Kidney (tissue), 14 donors: ENCODE data around the gene ITPR1. TPM values are rescaled to one million over a fixed set of nuclear protein-coding genes. Genes with fewer than 3 reads are reported as not detected.

Experiments used
- DNase-seq, 5 donors: peaks; one replicate each; pipeline ENCODE4 v3.0.0-alpha.2; 2013 to 2020
- FAIRE-seq: peaks from 2 replicates; lab custom pipeline; 2012; peaks lifted over from hg19 to GRCh38; lab: Jason Lieb, UNC
- H3K27ac ChIP-seq, 2 donors: one replicate each; pipeline ENCODE4 v1.7.0; 2013; ENCODE audit warnings: low read depth in 2 of 2, low read length in 2 of 2, inconsistent platforms in 1 of 2
- H3K27me3 ChIP-seq: one replicate; pipeline ENCODE4 v1.7.1; 2013; ENCODE audit warnings: low read length, inconsistent platforms; ENCODE audit not compliant: control insufficient read depth, insufficient read depth
- H3K36me3 ChIP-seq, 3 donors: one replicate each; pipeline versions ENCODE4 v1.7.0 to v1.7.1; 2013; ENCODE audit warnings: low read length in 3 of 3, control low read depth in 1 of 3, inconsistent platforms in 1 of 3; ENCODE audit not compliant: insufficient read depth in 3 of 3, control insufficient read depth in 2 of 3
- H3K4me1 ChIP-seq, 3 donors: one replicate each; pipeline versions ENCODE4 v1.7.0 to v1.7.1; 2013; ENCODE audit warnings: low read length in 3 of 3, inconsistent platforms in 1 of 3, low read depth in 1 of 3; ENCODE audit not compliant: control insufficient read depth in 2 of 3, insufficient read depth in 2 of 3
- H3K4me3 ChIP-seq, 3 donors: one replicate each; pipeline versions ENCODE4 v1.7.0 to v1.8.1; 2013; ENCODE audit warnings: low read length in 3 of 3, control low read depth in 1 of 3, inconsistent platforms in 1 of 3
- H3K9ac ChIP-seq, 3 donors: one replicate each; pipeline versions ENCODE4 v1.7.0 to v1.7.1; 2013; ENCODE audit warnings: low read length in 3 of 3, control low read depth in 1 of 3, inconsistent platforms in 1 of 3
- H3K9me3 ChIP-seq, 3 donors: one replicate each; pipeline versions ENCODE4 v1.7.0 to v1.7.1; 2013; ENCODE audit warnings: low read length in 3 of 3, control low read depth in 1 of 3, inconsistent platforms in 1 of 3; ENCODE audit not compliant: control insufficient read depth in 2 of 3, insufficient read depth in 1 of 3
- CTCF ChIP-seq: IDR thresholded peaks from 3 replicates; pipeline ENCODE4 v1.5.1; 2012; ENCODE audit warnings: mild to moderate bottlenecking, moderate library complexity, borderline replicate concordance; ENCODE audit not compliant: insufficient read depth; ENCODE audit errors: extremely low read depth
- intact Hi-C: fragments of 100-400 bp; cut with DNase I; formaldehyde crosslinking; loops from one replicate; pipeline ENCODE4 v1.11.1; 2022
- polyA plus RNA-seq: library from polyadenylated mRNA; stranded (reverse); fragments of 350-450 nt; fragmentation: Illumina TruSeq; extraction: RNeasy Lipid Tissue Mini Kit (QIAGEN cat#74804); gene quantifications from one replicate; pipeline ENCODE4 v1.2.3, GENCODE V29; 2014; ENCODE audit warnings: low read depth, low replicate concordance; ENCODE audit not compliant: insufficient read depth
- total RNA-seq: library from RNA; stranded (reverse); fragmentation: NEBNext Ultra II Directional; extraction: Animal tissue kit (Norgen Biotek cat#: 25700); gene quantifications from one replicate; pipeline ENCODE4 v1.2.1, GENCODE V29; 2021
- donor health status: control.
- donor health status: control.
- donor health status: control.
- donor health status: control.
- donor health status: control.
- donor health status: DM: yes; HTN: yes; CAD: no.
- donor health status: Normal renal cell carcinoma (clear cell type).

Gene ITPR1
- total and polyA plus RNA-seq, 2 donors from 2014 or later, result 30.2 to 81.2 TPM

GRCh38 chr3:4828279-4829030, 335.3 kb downstream of the ITPR1 start:
- H3K4me3 ChIP-seq, result no peak overlapping the region
- H3K27ac ChIP-seq, result no peak overlapping the region
- peaks cover 3 to 39% (median 25%) of the 10 kb centered on the region in 3 donors for H3K4me1 ChIP-seq
- H3K36me3 ChIP-seq, result peaks cover 0 to 7% (median 2%) of the 10 kb centered on the region in 3 donors
- DNase-seq (no peak), FAIRE-seq (no peak)
- TF ChIP-seq CTCF, result no peak
- H3K27me3 ChIP-seq, result no peaks in the 10 kb centered on the region
- no peaks in the 10 kb centered on the region for H3K9me3 ChIP-seq
- H3K9ac ChIP-seq, result no peak overlapping the region
- intact Hi-C loops, result no loop called here

DNA sequence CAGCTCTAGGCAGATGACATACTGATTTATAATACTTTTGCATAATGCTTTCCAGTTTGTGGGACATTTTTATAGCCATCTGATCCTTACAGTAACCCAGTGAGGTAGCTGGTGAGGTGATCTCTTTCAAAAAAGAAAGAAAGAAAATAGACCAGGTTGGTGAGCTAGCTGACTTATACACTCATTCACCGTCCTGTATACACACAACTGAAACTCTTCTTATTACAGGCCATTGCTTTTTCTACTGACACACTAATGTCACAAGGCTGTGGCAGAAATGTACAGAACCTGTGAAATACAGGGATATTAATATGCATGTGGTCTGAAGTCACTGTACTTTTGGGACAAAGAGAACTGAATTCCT, 335.9 kb downstream of the ITPR1 start:
- no peak overlapping the region for H3K9ac ChIP-seq
- no peak for TF ChIP-seq CTCF
- H3K36me3 ChIP-seq, result peaks cover 0 to 7% (median 2%) of the 10 kb centered on the region in 3 donors
- H3K27ac ChIP-seq, result no peak overlapping the region
- H3K27me3 ChIP-seq, result no peaks in the 10 kb centered on the region
- no peak overlapping the region for H3K4me3 ChIP-seq
- DNase-seq (no peak), FAIRE-seq (no peak)
- intact Hi-C loops, result no loop called here
- H3K9me3 ChIP-seq, result no peaks in the 10 kb centered on the region
- H3K4me1 ChIP-seq, result peaks cover 3 to 39% (median 25%) of the 10 kb centered on the region in 3 donors

DNA sequence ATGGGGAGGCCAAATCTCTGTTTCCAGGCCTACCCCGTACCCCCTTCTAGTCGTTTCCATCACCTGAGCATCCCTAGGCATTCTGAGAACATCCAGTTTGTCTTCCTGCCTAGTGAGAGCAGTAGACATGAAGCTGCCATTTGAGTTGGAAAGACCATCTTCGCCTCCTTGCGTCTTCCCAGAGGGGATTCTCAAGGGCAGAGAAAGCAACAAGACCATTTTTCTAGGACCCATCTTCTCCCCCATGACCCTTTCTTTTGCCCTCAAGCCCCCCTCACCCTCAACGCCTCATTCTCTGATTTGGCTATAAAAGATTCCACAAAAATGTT, 337.4 kb downstream of the ITPR1 start:
- H3K27me3 ChIP-seq, result no peaks in the 10 kb centered on the region
- intact Hi-C loops, result no loop called here
- no peak overlapping the region for H3K9ac ChIP-seq
- no peak overlapping the region for H3K4me3 ChIP-seq
- H3K36me3 ChIP-seq, result peaks cover 0 to 7% (median 2%) of the 10 kb centered on the region in 3 donors
- no peaks in the 10 kb centered on the region for H3K9me3 ChIP-seq
- DNase-seq (no peak), FAIRE-seq (no peak)
- peaks cover 2 to 26% (median 18%) of the 10 kb centered on the region in 3 donors for H3K4me1 ChIP-seq
- TF ChIP-seq CTCF, result no peak
- H3K27ac ChIP-seq, result peak overlapping the region in 1 of 2 donors; percentile 54
